Fibroblast of villous mesenchyme (primary cell): ENCODE results near the gene LMX1A. TPM values are rescaled to one million over a fixed set of nuclear protein-coding genes. Genes with fewer than 3 reads are reported as not detected.

Experiments
- DNase-seq: peaks from one replicate; pipeline ENCODE4 v3.0.0-alpha.2; 2010; ENCODE audit warnings: low read depth
- H3K4me3 ChIP-seq: 2 replicates; pipeline ENCODE4 v1.5.1; 2011; ENCODE audit warnings: low read depth, mild to moderate bottlenecking, low read length
- CTCF ChIP-seq: IDR thresholded peaks from 2 replicates; pipeline ENCODE4 v1.5.1; 2012; ENCODE audit warnings: low read depth, mild to moderate bottlenecking, low read length; ENCODE audit not compliant: insufficient read depth
- total RNA-seq: library from RNA; depleted of rRNA; stranded (reverse); fragments of >200 nt; gene quantifications from 2 replicates; pipeline ENCODE4 v1.2.3, GENCODE V29; 2012

Gene LMX1A
- total RNA-seq, 1 donor: not detected

GRCh38 chr1:165392634-165393571, 36.4 kb upstream of the LMX1A start:
- peak; percentile 94 for TF ChIP-seq CTCF
- H3K4me3 ChIP-seq: no peak overlapping the region
- DNase-seq: peak; percentile 91

- no peak for DNase-seq
- H3K4me3 ChIP-seq: no peak overlapping the region
- no peak for TF ChIP-seq CTCF
These were observed 33.1 kb upstream of the LMX1A start for GRCh38 chr1:165389609-165390008.

GRCh38 chr1:165387961-165388360, 31.4 kb upstream of the LMX1A start:
- no peak for TF ChIP-seq CTCF
- no peak for DNase-seq
- H3K4me3 ChIP-seq: no peak overlapping the region

GRCh38 chr1:165387505-165387904, 31.0 kb upstream of the LMX1A start:
- no peak overlapping the region for H3K4me3 ChIP-seq
- no peak for DNase-seq
- TF ChIP-seq CTCF: no peak

GRCh38 chr1:165383599-165384405, 27.3 kb upstream of the LMX1A start:
- no peak overlapping the region for H3K4me3 ChIP-seq
- TF ChIP-seq CTCF: no peak
- DNase-seq: no peak

- DNase-seq: peak; percentile 6
- TF ChIP-seq CTCF: no peak
- no peak overlapping the region for H3K4me3 ChIP-seq
These were observed 26.6 kb upstream of the LMX1A start for GRCh38 chr1:165383067-165383466.
